Measurements from ENCODE around the gene KLF9.

Gene KLF9

DNA sequence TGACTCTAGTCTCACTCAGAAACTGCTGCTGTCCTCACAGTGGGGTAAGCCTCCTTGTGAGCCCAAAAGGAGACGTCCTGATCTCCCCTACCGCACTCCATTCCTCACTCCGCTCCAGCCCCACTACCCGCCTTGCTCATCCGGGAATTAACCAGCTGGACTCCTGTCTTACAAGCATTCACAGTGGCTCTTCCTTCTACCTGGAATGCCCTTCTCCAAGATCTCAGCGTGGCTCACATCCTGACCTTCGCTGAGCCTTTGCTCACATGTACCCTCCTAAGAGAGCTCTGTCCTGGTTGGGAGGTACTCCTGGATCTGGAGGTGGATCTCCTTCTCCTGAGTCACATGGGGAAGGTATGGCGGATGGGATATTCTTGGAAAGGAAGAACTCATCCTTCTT lies 10.7 kb upstream of the KLF9 start:
- no peak overlapping the region for H3K4me3 ChIP-seq (ENCODE audit: control insufficient read depth, low read depth, low read length)
- TF ChIP-seq, protein P1, sequence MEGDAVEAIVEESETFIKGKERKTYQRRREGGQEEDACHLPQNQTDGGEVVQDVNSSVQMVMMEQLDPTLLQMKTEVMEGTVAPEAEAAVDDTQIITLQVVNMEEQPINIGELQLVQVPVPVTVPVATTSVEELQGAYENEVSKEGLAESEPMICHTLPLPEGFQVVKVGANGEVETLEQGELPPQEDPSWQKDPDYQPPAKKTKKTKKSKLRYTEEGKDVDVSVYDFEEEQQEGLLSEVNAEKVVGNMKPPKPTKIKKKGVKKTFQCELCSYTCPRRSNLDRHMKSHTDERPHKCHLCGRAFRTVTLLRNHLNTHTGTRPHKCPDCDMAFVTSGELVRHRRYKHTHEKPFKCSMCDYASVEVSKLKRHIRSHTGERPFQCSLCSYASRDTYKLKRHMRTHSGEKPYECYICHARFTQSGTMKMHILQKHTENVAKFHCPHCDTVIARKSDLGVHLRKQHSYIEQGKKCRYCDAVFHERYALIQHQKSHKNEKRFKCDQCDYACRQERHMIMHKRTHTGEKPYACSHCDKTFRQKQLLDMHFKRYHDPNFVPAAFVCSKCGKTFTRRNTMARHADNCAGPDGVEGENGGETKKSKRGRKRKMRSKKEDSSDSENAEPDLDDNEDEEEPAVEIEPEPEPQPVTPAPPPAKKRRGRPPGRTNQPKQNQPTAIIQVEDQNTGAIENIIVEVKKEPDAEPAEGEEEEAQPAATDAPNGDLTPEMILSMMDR (conservative IDR thresholded peaks at IDR 0.05; ENCODE audit: control insufficient read depth, insufficient read depth, low read depth, low read length) = no peak
- DNase-seq (ENCODE audit: low read depth) = no peak

- no peak overlapping the region for H3K4me3 ChIP-seq (ENCODE audit: control insufficient read depth, low read depth, low read length)
- TF ChIP-seq, protein P1 (conservative IDR thresholded peaks at IDR 0.05; ENCODE audit: control insufficient read depth, insufficient read depth, low read depth, low read length) = no peak
- DNase-seq (ENCODE audit: low read depth) = no peak
Observed at GRCh38 chr9:70422371-70423043, 8.1 kb upstream of the KLF9 start.

DNA sequence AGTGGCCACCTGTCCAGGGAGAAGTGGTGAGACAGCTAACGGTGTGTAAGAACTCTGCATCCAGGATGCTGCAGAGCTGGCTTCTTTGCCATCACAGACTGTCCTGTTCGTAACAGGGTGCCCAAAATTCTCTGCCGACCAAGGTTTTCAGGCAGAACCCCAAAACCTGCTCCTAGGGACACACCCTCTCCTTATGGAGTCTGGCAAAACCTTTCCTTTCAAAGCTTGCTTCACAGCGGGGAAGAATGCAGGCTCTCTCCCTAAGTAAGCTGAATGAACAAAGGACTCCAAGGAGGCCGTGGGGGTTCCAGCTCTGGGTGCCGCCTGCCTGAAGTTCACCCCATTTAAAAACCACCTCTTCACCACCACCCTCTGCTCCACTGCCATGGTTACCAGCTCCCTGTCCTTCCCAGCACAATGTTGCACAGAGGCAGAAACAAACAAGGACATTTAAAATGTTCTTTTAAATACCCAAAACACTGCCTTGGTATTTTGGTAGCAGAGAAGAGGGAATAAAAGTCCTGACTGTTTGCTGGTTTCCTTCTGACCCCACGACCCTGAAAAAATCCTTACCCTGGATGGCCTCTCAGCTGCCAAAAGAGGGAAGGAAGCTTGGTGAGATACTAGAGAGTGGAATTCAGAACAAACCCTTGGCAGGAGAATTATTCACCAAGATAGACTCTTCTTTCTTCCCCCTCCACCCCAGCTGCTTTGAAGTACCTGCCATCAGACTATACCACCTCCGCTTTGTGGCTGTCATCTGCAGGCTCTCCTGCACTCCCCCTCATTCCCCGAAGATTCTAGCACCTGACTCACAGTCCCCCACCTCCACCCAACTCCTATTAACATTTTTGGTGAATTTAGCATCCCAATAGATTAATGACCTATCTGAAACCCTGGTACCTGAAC lies 7.1 kb upstream of the KLF9 start:
- DNase-seq (ENCODE audit: low read depth) = peak; percentile 78
- TF ChIP-seq, protein P1 (conservative IDR thresholded peaks at IDR 0.05; ENCODE audit: control insufficient read depth, insufficient read depth, low read depth, low read length) = no peak
- peak overlapping the region; percentile 49 for H3K4me3 ChIP-seq (ENCODE audit: control insufficient read depth, low read depth, low read length)

DNA sequence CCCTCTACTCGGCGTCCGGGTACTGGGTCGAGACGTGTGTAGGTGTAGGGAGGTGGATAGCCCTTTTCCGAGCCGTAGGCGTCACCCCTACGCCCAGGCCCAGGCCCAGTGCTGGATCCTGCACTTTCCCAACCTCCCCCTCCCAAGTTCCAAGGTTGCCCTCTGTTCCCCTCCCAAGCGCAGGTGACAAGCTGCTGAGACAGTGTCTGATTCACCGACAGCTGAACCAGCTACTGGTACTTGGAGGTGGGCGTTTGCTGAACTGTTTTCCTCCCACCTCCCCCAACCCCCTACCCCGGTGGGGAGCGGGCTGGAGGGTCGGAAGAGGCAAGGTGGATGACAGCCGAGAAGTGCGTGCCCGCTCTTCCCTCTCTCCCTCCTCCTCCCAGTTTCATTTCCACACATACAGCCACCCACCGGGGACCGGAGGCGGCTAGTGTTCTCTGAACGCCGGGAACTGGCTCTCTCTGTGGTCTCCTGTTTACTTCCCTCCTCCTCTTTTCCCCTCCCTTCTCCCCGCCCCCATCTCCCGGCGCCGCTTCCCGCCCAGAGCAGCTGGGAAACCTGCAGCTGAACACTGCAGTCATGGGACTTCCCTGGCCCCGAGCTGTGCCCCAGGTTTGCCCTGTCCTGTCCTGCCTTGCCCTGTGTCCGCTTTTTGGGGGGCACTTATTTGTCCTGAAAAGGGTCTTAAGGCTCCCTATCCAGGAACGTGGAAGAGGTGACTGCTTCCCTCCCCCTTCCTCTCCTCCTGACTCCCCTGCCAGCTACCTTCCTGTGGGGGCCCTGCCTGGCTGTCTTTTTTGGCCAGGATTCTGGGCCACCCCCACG lies 6.2 kb upstream of the KLF9 start:
- TF ChIP-seq, protein P1 (conservative IDR thresholded peaks at IDR 0.05; ENCODE audit: control insufficient read depth, insufficient read depth, low read depth, low read length) = no peak
- peak; percentile 96 for DNase-seq (ENCODE audit: low read depth)
- peak overlapping the region; percentile 49 for H3K4me3 ChIP-seq (ENCODE audit: control insufficient read depth, low read depth, low read length)

GRCh38 chr9:70419556-70420440 lies 5.3 kb upstream of the KLF9 start:
- peak; percentile 98 for DNase-seq (ENCODE audit: low read depth)
- H3K4me3 ChIP-seq (ENCODE audit: control insufficient read depth, low read depth, low read length) = peak overlapping the region; percentile 53
- TF ChIP-seq, protein P1 (conservative IDR thresholded peaks at IDR 0.05; ENCODE audit: control insufficient read depth, insufficient read depth, low read depth, low read length) = no peak
